ENCODE data around the gene MC3R.

MC3R gene

DNA sequence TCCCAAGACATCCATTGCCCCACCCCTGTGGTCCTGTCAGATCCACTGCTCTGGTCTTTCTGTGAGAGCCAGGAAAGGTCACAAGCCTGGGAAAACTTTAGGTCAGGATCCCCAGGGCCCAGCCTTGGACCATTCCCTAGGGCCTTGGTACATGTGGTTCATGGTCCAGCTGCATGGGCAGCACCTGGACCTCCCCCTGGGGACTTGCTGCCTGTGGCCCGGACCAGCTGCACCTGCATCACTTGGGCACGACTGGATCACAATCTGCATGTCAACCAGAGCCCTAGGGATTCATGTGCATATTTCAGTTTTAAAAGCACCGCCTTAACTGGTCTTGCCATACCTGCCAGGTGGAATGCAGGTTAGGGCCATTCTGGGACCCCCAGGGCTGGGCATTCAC, 44.3 kb upstream of the MC3R start:
- Histone ChIP-seq H3K27ac (ENCODE audit: extremely low read depth, low read depth, low read length) (no peak overlapping the region), H3K36me3 (ENCODE audit: control insufficient read depth in 2 of 2, insufficient read depth in 1 of 2, low read length in 2 of 2) (no peaks in the 10 kb centered on the region), H3K4me1 (ENCODE audit: control insufficient read depth, insufficient read depth, low read length) (no peaks in the 10 kb centered on the region), H3K4me3 (ENCODE audit: low read depth, low read length) (no peak overlapping the region), H3K9me3 (ENCODE audit: control insufficient read depth, insufficient read depth, low read depth, low read length) (no peaks in the 10 kb centered on the region)
- POLR2A ChIA-PET: no interaction called here
- TF ChIP-seq ZNF596 (tag by site-specific recombination; IDR thresholded peaks at IDR 0.05) (no peak), ZNF211 (tag by site-specific recombination; IDR thresholded peaks at IDR 0.05; ENCODE audit: low read depth) (no peak), ZNF132 (tag by site-specific recombination; IDR thresholded peaks at IDR 0.05; ENCODE audit: borderline replicate concordance) (no peak), ZNF23 (tag by site-specific recombination; IDR thresholded peaks at IDR 0.05; ENCODE audit: borderline replicate concordance) (no peak), ZNF292 (tag by site-specific recombination; IDR thresholded peaks at IDR 0.05; ENCODE audit: borderline replicate concordance, low read depth) (no peak), ZNF274 (IDR thresholded peaks at IDR 0.05; ENCODE audit: low read length) (no peak), ZNF274 (tag by site-specific recombination; IDR thresholded peaks at IDR 0.05; ENCODE audit: borderline replicate concordance) (no peak), BCL11A (tag by site-specific recombination; IDR thresholded peaks at IDR 0.05; ENCODE audit: low read depth) (no peak), GLIS2 (tag by site-specific recombination; IDR thresholded peaks at IDR 0.05) (no peak), ZNF214 (tag by site-specific recombination; IDR thresholded peaks at IDR 0.05; ENCODE audit: borderline replicate concordance) (no peak), OSR2 (tag by site-specific recombination; IDR thresholded peaks at IDR 0.05) (no peak), KLF9 (tag by site-specific recombination; IDR thresholded peaks at IDR 0.05; ENCODE audit: low read depth) (no peak), ZIC2 (tag by site-specific recombination; IDR thresholded peaks at IDR 0.05) (no peak)
- TF ChIP-seq, protein P1, sequence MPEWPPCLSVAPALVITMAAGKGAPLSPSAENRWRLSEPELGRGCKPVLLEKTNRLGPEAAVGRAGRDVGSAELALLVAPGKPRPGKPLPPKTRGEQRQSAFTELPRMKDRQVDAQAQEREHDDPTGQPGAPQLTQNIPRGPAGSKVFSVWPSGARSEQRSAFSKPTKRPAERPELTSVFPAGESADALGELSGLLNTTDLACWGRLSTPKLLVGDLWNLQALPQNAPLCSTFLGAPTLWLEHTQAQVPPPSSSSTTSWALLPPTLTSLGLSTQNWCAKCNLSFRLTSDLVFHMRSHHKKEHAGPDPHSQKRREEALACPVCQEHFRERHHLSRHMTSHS (tag by site-specific recombination; IDR thresholded peaks at IDR 0.05): no peak
- TF ChIP-seq, protein P2, sequence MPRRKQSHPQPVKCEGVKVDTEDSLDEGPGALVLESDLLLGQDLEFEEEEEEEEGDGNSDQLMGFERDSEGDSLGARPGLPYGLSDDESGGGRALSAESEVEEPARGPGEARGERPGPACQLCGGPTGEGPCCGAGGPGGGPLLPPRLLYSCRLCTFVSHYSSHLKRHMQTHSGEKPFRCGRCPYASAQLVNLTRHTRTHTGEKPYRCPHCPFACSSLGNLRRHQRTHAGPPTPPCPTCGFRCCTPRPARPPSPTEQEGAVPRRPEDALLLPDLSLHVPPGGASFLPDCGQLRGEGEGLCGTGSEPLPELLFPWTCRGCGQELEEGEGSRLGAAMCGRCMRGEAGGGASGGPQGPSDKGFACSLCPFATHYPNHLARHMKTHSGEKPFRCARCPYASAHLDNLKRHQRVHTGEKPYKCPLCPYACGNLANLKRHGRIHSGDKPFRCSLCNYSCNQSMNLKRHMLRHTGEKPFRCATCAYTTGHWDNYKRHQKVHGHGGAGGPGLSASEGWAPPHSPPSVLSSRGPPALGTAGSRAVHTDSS (tag by site-specific recombination; IDR thresholded peaks at IDR 0.05): no peak
- TF ChIP-seq, protein P3, sequence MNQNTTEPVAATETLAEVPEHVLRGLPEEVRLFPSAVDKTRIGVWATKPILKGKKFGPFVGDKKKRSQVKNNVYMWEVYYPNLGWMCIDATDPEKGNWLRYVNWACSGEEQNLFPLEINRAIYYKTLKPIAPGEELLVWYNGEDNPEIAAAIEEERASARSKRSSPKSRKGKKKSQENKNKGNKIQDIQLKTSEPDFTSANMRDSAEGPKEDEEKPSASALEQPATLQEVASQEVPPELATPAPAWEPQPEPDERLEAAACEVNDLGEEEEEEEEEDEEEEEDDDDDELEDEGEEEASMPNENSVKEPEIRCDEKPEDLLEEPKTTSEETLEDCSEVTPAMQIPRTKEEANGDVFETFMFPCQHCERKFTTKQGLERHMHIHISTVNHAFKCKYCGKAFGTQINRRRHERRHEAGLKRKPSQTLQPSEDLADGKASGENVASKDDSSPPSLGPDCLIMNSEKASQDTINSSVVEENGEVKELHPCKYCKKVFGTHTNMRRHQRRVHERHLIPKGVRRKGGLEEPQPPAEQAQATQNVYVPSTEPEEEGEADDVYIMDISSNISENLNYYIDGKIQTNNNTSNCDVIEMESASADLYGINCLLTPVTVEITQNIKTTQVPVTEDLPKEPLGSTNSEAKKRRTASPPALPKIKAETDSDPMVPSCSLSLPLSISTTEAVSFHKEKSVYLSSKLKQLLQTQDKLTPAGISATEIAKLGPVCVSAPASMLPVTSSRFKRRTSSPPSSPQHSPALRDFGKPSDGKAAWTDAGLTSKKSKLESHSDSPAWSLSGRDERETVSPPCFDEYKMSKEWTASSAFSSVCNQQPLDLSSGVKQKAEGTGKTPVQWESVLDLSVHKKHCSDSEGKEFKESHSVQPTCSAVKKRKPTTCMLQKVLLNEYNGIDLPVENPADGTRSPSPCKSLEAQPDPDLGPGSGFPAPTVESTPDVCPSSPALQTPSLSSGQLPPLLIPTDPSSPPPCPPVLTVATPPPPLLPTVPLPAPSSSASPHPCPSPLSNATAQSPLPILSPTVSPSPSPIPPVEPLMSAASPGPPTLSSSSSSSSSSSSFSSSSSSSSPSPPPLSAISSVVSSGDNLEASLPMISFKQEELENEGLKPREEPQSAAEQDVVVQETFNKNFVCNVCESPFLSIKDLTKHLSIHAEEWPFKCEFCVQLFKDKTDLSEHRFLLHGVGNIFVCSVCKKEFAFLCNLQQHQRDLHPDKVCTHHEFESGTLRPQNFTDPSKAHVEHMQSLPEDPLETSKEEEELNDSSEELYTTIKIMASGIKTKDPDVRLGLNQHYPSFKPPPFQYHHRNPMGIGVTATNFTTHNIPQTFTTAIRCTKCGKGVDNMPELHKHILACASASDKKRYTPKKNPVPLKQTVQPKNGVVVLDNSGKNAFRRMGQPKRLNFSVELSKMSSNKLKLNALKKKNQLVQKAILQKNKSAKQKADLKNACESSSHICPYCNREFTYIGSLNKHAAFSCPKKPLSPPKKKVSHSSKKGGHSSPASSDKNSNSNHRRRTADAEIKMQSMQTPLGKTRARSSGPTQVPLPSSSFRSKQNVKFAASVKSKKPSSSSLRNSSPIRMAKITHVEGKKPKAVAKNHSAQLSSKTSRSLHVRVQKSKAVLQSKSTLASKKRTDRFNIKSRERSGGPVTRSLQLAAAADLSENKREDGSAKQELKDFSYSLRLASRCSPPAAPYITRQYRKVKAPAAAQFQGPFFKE (tag by site-specific recombination; IDR thresholded peaks at IDR 0.05; ENCODE audit: borderline replicate concordance): no peak
- TF ChIP-seq, protein P4, sequence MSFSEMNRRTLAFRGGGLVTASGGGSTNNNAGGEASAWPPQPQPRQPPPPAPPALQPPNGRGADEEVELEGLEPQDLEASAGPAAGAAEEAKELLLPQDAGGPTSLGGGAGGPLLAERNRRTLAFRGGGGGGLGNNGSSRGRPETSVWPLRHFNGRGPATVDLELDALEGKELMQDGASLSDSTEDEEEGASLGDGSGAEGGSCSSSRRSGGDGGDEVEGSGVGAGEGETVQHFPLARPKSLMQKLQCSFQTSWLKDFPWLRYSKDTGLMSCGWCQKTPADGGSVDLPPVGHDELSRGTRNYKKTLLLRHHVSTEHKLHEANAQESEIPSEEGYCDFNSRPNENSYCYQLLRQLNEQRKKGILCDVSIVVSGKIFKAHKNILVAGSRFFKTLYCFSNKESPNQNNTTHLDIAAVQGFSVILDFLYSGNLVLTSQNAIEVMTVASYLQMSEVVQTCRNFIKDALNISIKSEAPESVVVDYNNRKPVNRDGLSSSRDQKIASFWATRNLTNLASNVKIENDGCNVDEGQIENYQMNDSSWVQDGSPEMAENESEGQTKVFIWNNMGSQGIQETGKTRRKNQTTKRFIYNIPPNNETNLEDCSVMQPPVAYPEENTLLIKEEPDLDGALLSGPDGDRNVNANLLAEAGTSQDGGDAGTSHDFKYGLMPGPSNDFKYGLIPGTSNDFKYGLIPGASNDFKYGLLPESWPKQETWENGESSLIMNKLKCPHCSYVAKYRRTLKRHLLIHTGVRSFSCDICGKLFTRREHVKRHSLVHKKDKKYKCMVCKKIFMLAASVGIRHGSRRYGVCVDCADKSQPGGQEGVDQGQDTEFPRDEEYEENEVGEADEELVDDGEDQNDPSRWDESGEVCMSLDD (tag by site-specific recombination; IDR thresholded peaks at IDR 0.05): no peak
- CTCF ChIA-PET: no interaction called here
